HG03469 (cell line): ENCODE data around the gene CDK14.

Experiments used
- ATAC-seq: cut with Tn5 transposase; IDR thresholded peaks from one replicate; pipeline ENCODE4 v1.9.1; 2021; ENCODE audit warnings: mild to moderate bottlenecking, moderate library complexity, moderate number of reproducible peaks; ENCODE audit not compliant: unreplicated experiment

The CDK14 gene

GRCh38 chr7:90984692-90985091 is 388.6 kb downstream of the CDK14 start:
- ATAC-seq, result no peak

GRCh38 chr7:90988516-90988915 is 392.4 kb downstream of the CDK14 start:
- no peak for ATAC-seq

- ATAC-seq, result no peak
Measured at GRCh38 chr7:90988996-90989765, 393.1 kb downstream of the CDK14 start.

GRCh38 chr7:90994121-90994520 is 398.0 kb downstream of the CDK14 start:
- ATAC-seq, result no peak

GRCh38 chr7:90994601-90995000 is 398.5 kb downstream of the CDK14 start:
- no peak for ATAC-seq

- ATAC-seq, result no peak
Measured at GRCh38 chr7:90995996-90996395, 399.9 kb downstream of the CDK14 start.

GRCh38 chr7:90999989-91000979 is 404.2 kb downstream of the CDK14 start:
- no peak for ATAC-seq

- ATAC-seq, result no peak
Measured at GRCh38 chr7:91005024-91005423, 408.9 kb downstream of the CDK14 start.

- ATAC-seq, result no peak
Measured at GRCh38 chr7:91005841-91006240, 409.7 kb downstream of the CDK14 start.

- ATAC-seq, result no peak
Measured at GRCh38 chr7:91007371-91007770, 411.2 kb downstream of the CDK14 start.

GRCh38 chr7:91013078-91013477 is 417.0 kb downstream of the CDK14 start:
- no peak for ATAC-seq

- ATAC-seq, result no peak
Measured at GRCh38 chr7:91019686-91020385, 423.7 kb downstream of the CDK14 start.

GRCh38 chr7:91020636-91021385 is 424.7 kb downstream of the CDK14 start:
- ATAC-seq, result no peak

GRCh38 chr7:91021956-91022355 is 425.8 kb downstream of the CDK14 start:
- no peak for ATAC-seq

- no peak for ATAC-seq
Measured at GRCh38 chr7:91025906-91026390, 429.8 kb downstream of the CDK14 start.

GRCh38 chr7:91029688-91030087 is 433.6 kb downstream of the CDK14 start:
- no peak for ATAC-seq

- ATAC-seq, result no peak
Measured at GRCh38 chr7:91030680-91031380, 434.7 kb downstream of the CDK14 start.

- no peak for ATAC-seq
Measured at GRCh38 chr7:91031757-91032156, 435.6 kb downstream of the CDK14 start.

- ATAC-seq, result no peak
Measured at GRCh38 chr7:91033574-91033973, 437.5 kb downstream of the CDK14 start.
